Ovary (tissue), 9 donors: ENCODE measurements around the gene BDH1. TPM values are rescaled to one million over a fixed set of nuclear protein-coding genes. Genes with fewer than 3 reads are reported as not detected.

Experiments
- DNase-seq, 5 donors: peaks; one replicate each; pipeline ENCODE4 v3.0.0-alpha.2; 2019 to 2020
- H3K27ac ChIP-seq, 2 donors: fragments of 200-600 bp; one replicate each; pipeline versions ENCODE4 v1.5.1 to v1.8.0; 2019 to 2022
- H3K27me3 ChIP-seq: fragments of 200-600 bp; one replicate; pipeline ENCODE4 v1.8.0; 2022
- H3K36me3 ChIP-seq: fragments of 200-600 bp; sonication (generic); one replicate; pipeline ENCODE4 v1.5.1; 2019
- H3K4me1 ChIP-seq: one replicate; pipeline ENCODE4 v1.8.1; 2013; ENCODE audit warnings: mild to moderate bottlenecking, moderate library complexity; ENCODE audit not compliant: insufficient read depth
- H3K4me3 ChIP-seq: fragments of 200-600 bp; sonication (generic); one replicate; pipeline ENCODE4 v1.5.1; 2017
- H3K9me3 ChIP-seq, 2 donors: fragments of 200-600 bp in 1 of 2; sonication (generic) in 1 of 2; one replicate each; pipeline versions ENCODE4 v1.5.1 to v1.8.1; 2013 to 2019; ENCODE audit warnings: mild to moderate bottlenecking in 1 of 2, moderate library complexity in 1 of 2
- CTCF ChIP-seq, 3 donors: fragments of 450-650 bp in 2 of 3; fragments of 200-600 bp in 1 of 3; IDR thresholded peaks; one replicate each; pipeline versions ENCODE4 v1.5.1 to v1.8.0; 2016 to 2022; ENCODE audit warnings: antibody characterized with exemption in 3 of 3, mild to moderate bottlenecking in 1 of 3
- EP300 ChIP-seq: sonication (generic); formaldehyde crosslinking; IDR thresholded peaks from one replicate; pipeline ENCODE4 v1.6.1; 2017; ENCODE audit warnings: antibody characterized with exemption
- POLR2A ChIP-seq: fragments of 450-650 bp; IDR thresholded peaks from one replicate; pipeline ENCODE4 v1.6.1; 2017; ENCODE audit warnings: antibody characterized with exemption, mild to moderate bottlenecking, moderate library complexity
- WGBS, 3 donors: extraction: QIAGEN DNeasy Blood & Tissue Kit in 1 of 3; methylation state at CpG; one replicate each; pipeline versions ENCODE4 v1.1.5 to v1.1.7; 2013 to 2017; 5-methylcytosine and 5-hydroxymethylcytosine counted together
- intact Hi-C, 4 donors: fragments of 100-400 bp; cut with DNase I; formaldehyde crosslinking; loops; one replicate each; pipeline versions ENCODE4 v1.11.0 to v1.15.1; 2022 to 2023
- polyA plus RNA-seq, 2 donors: library from polyadenylated mRNA; stranded (reverse); fragments of 200-250 nt in 1 of 2; fragments of 350-450 nt in 1 of 2; fragmentation: Illumina TruSeq in 1 of 2; extraction: RNeasy Lipid Tissue Mini Kit (QIAGEN cat#74804) in 1 of 2; gene quantifications; one replicate each; pipeline ENCODE4 v1.2.3, GENCODE V29; 2013 to 2014
- total RNA-seq, 7 donors: library from RNA; depleted of rRNA in 2 of 7; stranded (reverse); fragments of >200 nt in 2 of 7; fragmentation: NEBNext Ultra II Directional in 3 of 7; extraction: Animal tissue kit (Norgen Biotek cat#: 25700) in 3 of 7; gene quantifications; one replicate each; pipeline versions ENCODE4 v1.1.0 to v1.2.4, GENCODE V29; 2016 to 2023
- donor health status: DM: no; HTN: no; CAD: no; lungs with moderate emphysema.
- donor health status: DM: no; HTN: no; CAD: no.
- donor health status: Bipolar disorder and iron deficiency.
- donor health status: DM: yes; HTN: yes; CAD: no.
- donor health status: DM: no; HTN: no; CAD: no.
- donor health status: DM: yes; HTN: yes; CAD: no.

Gene BDH1
- total and polyA plus RNA-seq, 9 donors, result 3.3 to 15.4 (median 11.7) TPM

GRCh38 chr3:197468866-197469382 is 86.8 kb downstream of the BDH1 start:
- TF ChIP-seq POLR2A (no peak), CTCF (IDR thresholded peaks at IDR 0.05) (no peak), EP300 (no peak)
- H3K36me3 ChIP-seq, result no peaks in the 10 kb centered on the region
- no peaks in the 10 kb centered on the region for H3K9me3 ChIP-seq
- no peak for DNase-seq
- WGBS, 3 donors, result 47 to 49% (median 48%) methylated on average over 5 of the region's 5 CpGs
- peaks cover 16% of the 10 kb centered on the region for H3K4me1 ChIP-seq
- no peak overlapping the region for H3K4me3 ChIP-seq
- peak overlapping the region in 1 of 2 donors; percentile 52 for H3K27ac ChIP-seq
- H3K27me3 ChIP-seq, result no peaks in the 10 kb centered on the region
- intact Hi-C loops, result no loop called here

DNA sequence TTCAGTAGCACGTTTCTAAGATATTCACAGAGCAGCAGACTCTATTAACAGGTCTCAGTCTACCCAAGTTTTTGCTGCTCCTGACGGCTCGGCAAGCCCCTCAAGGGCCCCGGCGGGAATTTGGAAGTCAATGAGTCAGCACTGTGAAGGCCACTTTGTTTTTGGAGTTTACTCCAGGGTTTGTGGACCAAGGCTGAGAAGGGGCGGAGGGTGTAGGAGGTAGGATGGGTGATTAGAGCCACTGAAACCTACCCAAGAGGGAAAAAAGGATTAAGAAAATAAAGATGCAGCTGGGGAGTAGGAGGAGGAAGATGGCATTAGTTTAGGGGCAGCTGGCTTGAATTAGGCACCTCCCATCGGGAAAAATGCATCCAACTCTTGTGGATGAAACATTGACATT is 87.6 kb downstream of the BDH1 start:
- Histone ChIP-seq H3K27ac (peak overlapping the region in 1 of 2 donors; percentile 52), H3K4me1 (peaks cover 16% of the 10 kb centered on the region), H3K36me3 (no peaks in the 10 kb centered on the region), H3K9me3 (no peaks in the 10 kb centered on the region), H3K4me3 (no peak overlapping the region), H3K27me3 (no peaks in the 10 kb centered on the region)
- intact Hi-C loops, result no loop called here
- no peak for TF ChIP-seq CTCF (IDR thresholded peaks at IDR 0.05)
- TF ChIP-seq POLR2A, result no peak
- TF ChIP-seq EP300, result no peak
- DNase-seq, result no peak
- WGBS, 3 donors, result 38 to 60% (median 42%) methylated on average over 7 of the region's 7 CpGs

DNA sequence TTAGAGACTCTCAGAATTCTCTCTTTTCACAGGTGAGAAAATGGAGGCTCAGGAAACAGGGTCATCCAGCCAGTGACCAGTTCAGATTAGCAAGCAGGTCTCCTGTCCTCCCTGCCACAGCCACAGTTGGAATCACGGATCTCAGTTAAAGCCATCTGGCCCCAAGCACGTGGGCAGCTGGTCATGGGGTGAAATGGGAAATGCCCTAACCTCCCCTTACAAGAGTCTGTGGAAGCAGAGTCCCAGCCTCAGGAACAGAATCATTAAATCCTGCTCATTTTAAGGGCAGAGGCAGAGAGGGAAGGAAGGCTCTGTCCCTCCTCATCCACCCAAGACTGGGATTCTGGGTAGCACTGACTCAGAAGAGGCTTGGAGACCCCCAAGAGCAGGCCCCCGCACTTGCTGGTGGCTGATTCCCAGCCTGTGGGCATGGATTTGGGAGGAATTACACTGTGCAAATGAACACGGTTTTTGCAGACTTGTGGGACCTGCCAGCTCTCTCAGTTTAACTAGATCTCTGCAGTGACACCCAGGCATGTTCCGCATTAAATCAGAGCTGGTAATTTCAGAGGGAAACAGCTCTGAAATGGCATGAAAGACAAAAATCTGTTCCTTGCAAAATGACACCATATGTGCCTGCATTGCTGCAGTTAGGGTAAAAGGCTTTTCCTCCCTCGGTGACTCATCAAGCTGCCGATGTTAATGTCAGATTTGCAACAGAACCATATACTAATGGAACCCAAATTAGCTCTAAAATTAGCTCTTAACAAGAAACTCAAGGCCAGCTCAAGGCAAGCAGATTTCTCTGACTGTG is 89.0 kb downstream of the BDH1 start:
- no peak for TF ChIP-seq POLR2A
- no peak for TF ChIP-seq CTCF (IDR thresholded peaks at IDR 0.05)
- no peak for TF ChIP-seq EP300
- intact Hi-C loops, result no loop called here
- DNase-seq, result no peak
- Histone ChIP-seq H3K27me3 (no peaks in the 10 kb centered on the region), H3K27ac (peak overlapping the region in 1 of 2 donors; percentile 52), H3K4me1 (peaks cover 12% of the 10 kb centered on the region), H3K9me3 (no peaks in the 10 kb centered on the region), H3K4me3 (no peak overlapping the region), H3K36me3 (no peaks in the 10 kb centered on the region)
- 25 to 30% (median 30%) methylated on average over 7 of the region's 7 CpGs for WGBS, 3 donors

DNA sequence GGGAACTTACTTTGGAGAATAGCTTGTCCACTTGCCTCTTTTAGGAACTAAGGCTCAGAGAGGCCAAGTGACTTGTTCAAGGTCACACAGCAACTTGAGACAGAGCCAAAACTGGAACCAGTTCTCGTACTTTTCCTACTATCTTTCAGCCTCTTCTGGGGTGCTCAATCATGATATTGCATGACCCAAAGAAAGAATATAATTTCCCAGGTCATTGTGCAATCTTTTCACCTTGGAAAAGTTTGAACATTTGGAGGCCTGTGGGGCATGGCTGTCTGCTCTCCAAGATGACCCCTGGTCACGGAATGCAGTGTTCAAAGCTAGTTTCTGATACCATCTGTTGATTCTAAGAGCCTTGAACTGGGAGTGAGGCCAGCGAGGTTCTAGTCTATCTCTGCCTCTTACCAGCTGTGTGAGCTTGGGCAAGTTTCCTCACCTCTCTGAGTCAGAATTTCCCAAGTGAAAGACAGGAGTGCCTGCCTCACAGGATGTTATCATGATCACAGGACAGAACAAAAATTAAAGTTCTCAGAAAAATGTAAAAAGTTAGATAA is 89.7 kb downstream of the BDH1 start:
- H3K27me3 ChIP-seq, result no peaks in the 10 kb centered on the region
- H3K36me3 ChIP-seq, result no peaks in the 10 kb centered on the region
- H3K4me1 ChIP-seq, result peaks cover 7% of the 10 kb centered on the region
- WGBS, 3 donors, result 60 to 74% (median 66%) methylated on average over 3 of the region's 3 CpGs
- no peaks in the 10 kb centered on the region for H3K9me3 ChIP-seq
- intact Hi-C loops, result no loop called here
- no peak overlapping the region for H3K4me3 ChIP-seq
- peak overlapping the region in 1 of 2 donors; percentile 52 for H3K27ac ChIP-seq
- no peak for DNase-seq
- TF ChIP-seq CTCF (IDR thresholded peaks at IDR 0.05) (no peak), POLR2A (no peak), EP300 (no peak)
